Measurements from ENCODE around the gene MCRS1.

GRCh38 chr12:49543914-49544815 lies 23.8 kb downstream of the MCRS1 start:
- no peak for TF ChIP-seq CTCF (IDR thresholded peaks at IDR 0.05)
- no peak for TF ChIP-seq POLR2A (IDR thresholded peaks at IDR 0.05)

Data from thyroid gland (tissue), 4 donors.